Neuronal stem cell (in vitro differentiated cells): ENCODE data around the gene MCTP1.
A peak's percentile ranks its signal among the peaks of the same experiment; 100 is the strongest.

ENCODE experiments used
- DNase-seq: peaks from one replicate; pipeline ENCODE4 v3.0.0-alpha.2; 2013; ENCODE audit warnings: low spot score
- H2AFZ ChIP-seq: one replicate; pipeline ENCODE4 v1.6.1; 2013; ENCODE audit warnings: mild to moderate bottlenecking, low read length, inconsistent platforms
- H2AK5ac ChIP-seq: 2 replicates; pipeline ENCODE4 v1.6.1; 2013; ENCODE audit warnings: low read depth, mild to moderate bottlenecking, inconsistent platforms, low read length, moderate library complexity, mixed read lengths
- H2BK120ac ChIP-seq: 2 replicates; pipeline ENCODE4 v1.6.1; 2013; ENCODE audit warnings: low read depth, mild to moderate bottlenecking, inconsistent platforms, low read length, moderate library complexity, mixed read lengths
- H2BK12ac ChIP-seq: one replicate; pipeline ENCODE4 v1.6.1; 2013; ENCODE audit warnings: low read length, inconsistent platforms
- H2BK15ac ChIP-seq: 2 replicates; pipeline ENCODE4 v1.6.1; 2013; ENCODE audit warnings: mild to moderate bottlenecking, low read length, inconsistent platforms, mixed read lengths
- H2BK5ac ChIP-seq: one replicate; pipeline ENCODE4 v1.6.1; 2013; ENCODE audit warnings: inconsistent platforms, mild to moderate bottlenecking, low read length, moderate library complexity
- H3K14ac ChIP-seq: one replicate; pipeline ENCODE4 v1.6.1; 2013; ENCODE audit warnings: low read length, inconsistent platforms
- H3K18ac ChIP-seq: 2 replicates; pipeline ENCODE4 v1.6.1; 2013; ENCODE audit warnings: low read length, inconsistent platforms
- H3K23ac ChIP-seq: 2 replicates; pipeline ENCODE4 v1.6.1; 2013; ENCODE audit warnings: low read depth, mild to moderate bottlenecking, mixed read lengths, low read length, inconsistent platforms; ENCODE audit not compliant: poor library complexity
- H3K27ac ChIP-seq: replicated peaks from 3 replicates; pipeline ENCODE4 v1.5.1; 2013; ENCODE audit warnings: low read length, inconsistent platforms
- H3K27me3 ChIP-seq, 3 experiments: 2 replicates each; pipeline ENCODE4 v1.6.1; 2013; ENCODE audit warnings: low read length in 3 of 3, mild to moderate bottlenecking in 2 of 3, inconsistent platforms in 1 of 3, low read depth in 1 of 3, mixed read lengths in 1 of 3, moderate library complexity in 1 of 3; ENCODE audit not compliant: control insufficient read depth in 3 of 3, insufficient read depth in 3 of 3
- H3K36me3 ChIP-seq, 2 donors: replicated peaks in 1 of 2; 2 replicates each; pipeline ENCODE4 v1.6.1; 2013; ENCODE audit warnings: low read length in 2 of 2; ENCODE audit not compliant: control insufficient read depth in 2 of 2, insufficient read depth in 2 of 2
- H3K4ac ChIP-seq: 2 replicates; pipeline ENCODE4 v1.6.1; 2013; ENCODE audit warnings: inconsistent platforms, mild to moderate bottlenecking, low read length, moderate library complexity
- H3K4me1 ChIP-seq, 2 donors: 1 replicate in 1 of 2; 2 replicates in 1 of 2; pipeline ENCODE4 v1.6.1; 2013; ENCODE audit warnings: low read length in 2 of 2, low read depth in 1 of 2; ENCODE audit not compliant: control insufficient read depth in 2 of 2, insufficient read depth in 1 of 2
- H3K4me2 ChIP-seq: one replicate; pipeline ENCODE4 v1.6.1; 2013; ENCODE audit warnings: mild to moderate bottlenecking, low read length, inconsistent platforms; ENCODE audit not compliant: insufficient read depth, poor library complexity, severe bottlenecking
- H3K4me3 ChIP-seq, 2 donors: 2 replicates each; pipeline ENCODE4 v1.5.1; 2013; ENCODE audit warnings: low read length in 2 of 2, mild to moderate bottlenecking in 2 of 2, inconsistent platforms in 1 of 2, moderate library complexity in 1 of 2
- H3K79me1 ChIP-seq: one replicate; pipeline ENCODE4 v1.6.1; 2013; ENCODE audit warnings: low read depth, mild to moderate bottlenecking, inconsistent platforms, low read length, moderate library complexity
- H3K9ac ChIP-seq: one replicate; pipeline ENCODE4 v1.6.1; 2013; ENCODE audit warnings: mild to moderate bottlenecking, low read depth, low read length, inconsistent platforms; ENCODE audit not compliant: poor library complexity
- H3K9me3 ChIP-seq, 2 donors: replicated peaks in 1 of 2; 2 replicates each; pipeline versions ENCODE3 to v1.6.1; 2013; ENCODE audit warnings: low read length in 2 of 2, mild to moderate bottlenecking in 2 of 2, inconsistent platforms in 1 of 2, low read depth in 1 of 2, mixed read lengths in 1 of 2, moderate library complexity in 1 of 2; ENCODE audit not compliant: control insufficient read depth in 2 of 2, insufficient read depth in 1 of 2
- H4K8ac ChIP-seq: one replicate; pipeline ENCODE4 v1.6.1; 2013; ENCODE audit warnings: low read depth, mild to moderate bottlenecking, inconsistent platforms, low read length, moderate library complexity
- H4K91ac ChIP-seq: one replicate; pipeline ENCODE4 v1.6.1; 2013; ENCODE audit warnings: low read length, low read depth, mild to moderate bottlenecking, inconsistent platforms; ENCODE audit not compliant: poor library complexity
- WGBS, 2 donors: extraction: QIAGEN DNeasy Blood & Tissue Kit; methylation state at CpG; one replicate each; pipeline ENCODE4 v1.1.7; 2013; ENCODE audit warnings: missing lambda C conversion rate in 2 of 2, mixed read lengths in 1 of 2; ENCODE audit not compliant: insufficient read length in 2 of 2, insufficient replicate concordance in 1 of 2; ENCODE audit errors: extremely low coverage in 2 of 2; 5-methylcytosine and 5-hydroxymethylcytosine counted together

Gene MCTP1

GRCh38 chr5:95296291-95296690 lies 11.4 kb upstream of the MCTP1 start:
- Histone ChIP-seq H3K18ac (no peak overlapping the region), H2BK12ac (no peak overlapping the region), H3K4ac (no peak overlapping the region), H4K8ac (no peak overlapping the region), H4K91ac (no peak overlapping the region), H3K4me2 (no peak overlapping the region), H2BK15ac (no peak overlapping the region), H2AFZ (no peak overlapping the region), H3K4me3 (no peak overlapping the region), H3K27ac (no peak overlapping the region), H3K23ac (no peak overlapping the region), H3K9ac (no peak overlapping the region), H3K79me1 (no peaks in the 10 kb centered on the region), H2BK120ac (no peak overlapping the region), H3K14ac (no peak overlapping the region), H3K9me3 (no peaks in the 10 kb centered on the region), H3K4me1 (no peaks in the 10 kb centered on the region), H3K27me3 (peaks cover 0 to 13% (median 2%) of the 10 kb centered on the region in 3 experiments), H2AK5ac (no peak overlapping the region), H2BK5ac (no peak overlapping the region), H3K36me3 (no peaks in the 10 kb centered on the region)
- WGBS, 2 donors: no CpG with 5 or more reads among the region's 2 CpGs
- no peak for DNase-seq

DNA sequence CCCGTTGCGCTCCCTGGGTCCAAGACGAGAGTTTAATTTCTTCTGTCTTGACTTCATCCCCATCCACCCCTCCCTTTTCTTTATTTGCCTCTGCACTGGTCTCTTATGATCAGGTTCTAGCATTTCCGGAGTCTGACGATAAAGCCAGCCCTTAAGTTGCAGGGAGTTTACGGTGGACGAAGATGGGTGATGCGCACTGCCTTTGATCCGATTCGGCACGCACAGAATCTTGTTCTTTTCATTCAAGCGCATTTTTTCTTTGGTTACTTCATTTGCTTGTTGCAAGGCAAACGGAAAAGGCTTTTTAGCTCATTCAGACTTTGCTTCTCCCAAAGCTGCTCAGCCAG lies 488 bp upstream of the MCTP1 start:
- H3K9ac ChIP-seq: no peak overlapping the region
- H4K91ac ChIP-seq: no peak overlapping the region
- no peak overlapping the region for H3K4ac ChIP-seq
- H3K79me1 ChIP-seq: no peaks in the 10 kb centered on the region
- H3K23ac ChIP-seq: no peak overlapping the region
- peaks cover 0 to 3% of the 10 kb centered on the region in 2 donors for H3K4me1 ChIP-seq
- no peak overlapping the region for H2BK120ac ChIP-seq
- peak overlapping the region; percentile 96 for H2AFZ ChIP-seq
- peak overlapping the region; percentile 99 for H3K4me2 ChIP-seq
- no peak overlapping the region for H3K18ac ChIP-seq
- H2BK5ac ChIP-seq: no peak overlapping the region
- H3K14ac ChIP-seq: no peak overlapping the region
- WGBS, 2 donors: no CpG with 5 or more reads among the region's 13 CpGs
- peaks cover 0 to 77% (median 15%) of the 10 kb centered on the region in 3 experiments for H3K27me3 ChIP-seq
- H3K27ac ChIP-seq: no peak overlapping the region
- DNase-seq: peak; percentile 31
- no peaks in the 10 kb centered on the region for H3K9me3 ChIP-seq
- peak overlapping the region; percentile 50 for H2BK12ac ChIP-seq
- peak overlapping the region; percentile 46 to 89 for H3K4me3 ChIP-seq
- no peak overlapping the region for H2AK5ac ChIP-seq
- no peak overlapping the region for H4K8ac ChIP-seq
- H2BK15ac ChIP-seq: no peak overlapping the region
- H3K36me3 ChIP-seq: no peaks in the 10 kb centered on the region

DNA sequence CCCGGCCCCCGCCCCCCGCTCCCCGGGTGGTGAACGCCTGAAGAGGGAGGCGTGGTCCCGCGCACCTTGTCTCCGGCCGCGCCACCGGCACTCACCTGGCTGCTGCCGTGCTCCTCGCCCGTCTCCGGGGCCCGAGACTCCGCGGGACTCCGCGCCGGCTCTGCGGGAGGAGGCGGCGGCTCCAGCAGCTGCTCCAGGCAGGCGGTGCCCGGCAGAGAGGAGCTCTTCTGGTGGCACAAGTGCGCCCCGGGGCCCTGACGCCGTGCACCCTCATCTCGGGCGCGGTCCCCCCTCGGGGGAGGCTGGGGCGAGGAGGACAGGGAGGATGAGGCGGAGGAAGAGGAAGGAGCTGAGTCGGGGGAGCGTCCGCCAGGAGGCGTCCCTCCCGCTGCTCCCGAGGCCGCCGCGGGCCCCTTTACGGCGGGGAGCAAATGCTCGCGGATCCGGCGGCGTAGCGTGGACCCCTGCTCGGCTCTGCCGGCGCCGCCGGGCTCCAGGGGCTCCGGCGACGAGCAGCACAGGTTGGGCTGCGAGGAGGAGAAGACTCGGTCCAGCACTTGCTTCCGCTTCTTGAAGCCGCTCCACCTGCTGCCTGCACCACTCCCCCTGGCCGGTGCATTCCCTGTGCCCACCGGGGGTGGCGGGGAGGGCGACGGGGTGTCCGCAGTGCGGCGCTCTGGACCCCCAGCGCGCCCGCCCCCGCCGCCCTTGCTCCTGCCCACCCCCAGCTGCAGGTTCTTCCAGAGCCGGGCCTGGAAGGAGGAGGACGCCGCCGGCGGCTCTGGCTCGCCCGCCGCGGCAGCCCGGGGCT lies 928 bp downstream of the MCTP1 start:
- Histone ChIP-seq H3K36me3 (no peaks in the 10 kb centered on the region), H3K14ac (no peak overlapping the region), H2BK120ac (no peak overlapping the region), H4K8ac (no peak overlapping the region), H3K4me1 (peaks cover 0 to 3% of the 10 kb centered on the region in 2 donors), H2BK12ac (no peak overlapping the region), H3K9ac (peak overlapping the region; percentile 78), H3K9me3 (no peaks in the 10 kb centered on the region), H3K18ac (peak overlapping the region; percentile 98), H2AK5ac (no peak overlapping the region), H2BK5ac (no peak overlapping the region), H3K4ac (no peak overlapping the region), H2BK15ac (no peak overlapping the region), H3K4me2 (peak overlapping the region; percentile 99), H3K4me3 (peak overlapping the region; percentile 46 to 89), H3K23ac (peak overlapping the region; percentile 23), H4K91ac (no peak overlapping the region), H3K27me3 (peaks cover 0 to 92% (median 15%) of the 10 kb centered on the region in 3 experiments), H2AFZ (peak overlapping the region; percentile 96), H3K27ac (no peak overlapping the region), H3K79me1 (no peaks in the 10 kb centered on the region)
- WGBS, 2 donors: no CpG with 5 or more reads among the region's 89 CpGs
- DNase-seq: peak; percentile 55

GRCh38 chr5:95283022-95283615 lies 1.8 kb downstream of the MCTP1 start:
- Histone ChIP-seq H3K9me3 (no peaks in the 10 kb centered on the region), H2BK12ac (no peak overlapping the region), H3K14ac (no peak overlapping the region), H2BK15ac (no peak overlapping the region), H3K18ac (no peak overlapping the region), H4K8ac (no peak overlapping the region), H3K4me3 (no peak overlapping the region), H2BK5ac (no peak overlapping the region), H3K79me1 (no peaks in the 10 kb centered on the region), H3K23ac (no peak overlapping the region), H3K27ac (no peak overlapping the region), H3K4ac (no peak overlapping the region), H3K27me3 (peaks cover 0 to 84% (median 15%) of the 10 kb centered on the region in 3 experiments), H3K36me3 (no peaks in the 10 kb centered on the region), H4K91ac (no peak overlapping the region), H2BK120ac (no peak overlapping the region), H3K9ac (no peak overlapping the region), H2AFZ (peak overlapping the region; percentile 96), H3K4me2 (peak overlapping the region; percentile 99), H2AK5ac (no peak overlapping the region), H3K4me1 (peaks cover 0 to 3% of the 10 kb centered on the region in 2 donors)
- WGBS, 2 donors: no CpG with 5 or more reads among the region's 10 CpGs
- DNase-seq: no peak
